WTC11 (cell line): Measurements from ENCODE around the gene ZNF674. TPM values are rescaled to one million over a fixed set of nuclear protein-coding genes. Genes with fewer than 3 reads are reported as not detected.

Source experiments
- ATAC-seq: fragments of 200-7000 bp; cut with Tn5 transposase; 2 replicates; pipeline ENCODE4 v1.10.0; 2021; ENCODE audit warnings: mild to moderate bottlenecking, moderate library complexity
- CTCF ChIA-PET: fragments of 300-600 bp; sonication (Branson Sonifier 250); formaldehyde crosslinking; loops from one replicate; lab custom pipeline; 2021; ENCODE audit warnings: antibody characterized with exemption; lab: Charles Lee
- POLR2A ChIA-PET: fragments of 350-600 bp; sonication (Branson Sonifier 250); formaldehyde crosslinking; loops from one replicate; lab custom pipeline; 2021; ENCODE audit warnings: antibody characterized with exemption; lab: Charles Lee
- DNase-seq: peaks from one replicate; pipeline ENCODE4 v3.0.0; 2021; ENCODE audit warnings: low spot score
- H3K27ac Mint-ChIP-seq: 2 replicates; pipeline ENCODE4 v1.8.0; 2021; ENCODE audit warnings: mixed read lengths
- H3K27me3 Mint-ChIP-seq: 2 replicates; pipeline ENCODE4 v1.8.0; 2021; ENCODE audit warnings: low read depth, mild to moderate bottlenecking, moderate library complexity, mixed read lengths
- H3K36me3 Mint-ChIP-seq: 2 replicates; pipeline ENCODE4 v1.8.0; 2021; ENCODE audit warnings: mixed read lengths
- H3K4me1 Mint-ChIP-seq: 2 replicates; pipeline ENCODE4 v1.8.0; 2022; ENCODE audit warnings: mixed read lengths
- H3K4me3 Mint-ChIP-seq: 2 replicates; pipeline ENCODE4 v1.8.0; 2021; ENCODE audit warnings: mild to moderate bottlenecking, moderate library complexity, mixed read lengths
- H3K9me3 Mint-ChIP-seq: 2 replicates; pipeline ENCODE4 v1.8.0; 2021; ENCODE audit warnings: mixed read lengths
- CBFB ChIP-seq: sonication (generic); formaldehyde crosslinking; IDR thresholded peaks from 2 replicates; pipeline ENCODE4 v1.8.1; 2022; ENCODE audit warnings: mild to moderate bottlenecking, low read depth, missing genetic modification reagents
- CREM ChIP-seq: sonication (generic); formaldehyde crosslinking; IDR thresholded peaks from 2 replicates; pipeline ENCODE4 v1.8.1; 2022; ENCODE audit warnings: mild to moderate bottlenecking, missing genetic modification reagents, moderate library complexity
- EMX1 ChIP-seq: fragments of 250-450 bp; sonication (Bioruptor Pico); IDR thresholded peaks from 2 replicates; pipeline ENCODE4 v1.8.0; 2021; ENCODE audit warnings: mild to moderate bottlenecking
- GRHL2 ChIP-seq: fragments of 250-450 bp; sonication (Bioruptor Pico); IDR thresholded peaks from 2 replicates; pipeline ENCODE4 v1.8.0; 2022; ENCODE audit warnings: mild to moderate bottlenecking, moderate library complexity; ENCODE audit not compliant: insufficient replicate concordance, severe bottlenecking
- GTF2I ChIP-seq: fragments of 250-450 bp; sonication (Bioruptor Pico); conservative IDR thresholded peaks from 2 replicates; pipeline ENCODE4 v1.4.0; 2021; ENCODE audit warnings: mild to moderate bottlenecking
- KAT7 ChIP-seq: sonication (generic); formaldehyde crosslinking; IDR thresholded peaks from 2 replicates; pipeline ENCODE4 v1.8.1; 2023; ENCODE audit warnings: missing genetic modification reagents, mild to moderate bottlenecking, borderline replicate concordance
- NFE2L1 ChIP-seq: sonication (generic); formaldehyde crosslinking; IDR thresholded peaks from 2 replicates; pipeline ENCODE4 v1.8.1; 2023; ENCODE audit warnings: missing genetic modification reagents
- SMAD3 ChIP-seq: sonication (generic); formaldehyde crosslinking; IDR thresholded peaks from 2 replicates; pipeline ENCODE4 v1.8.0; 2022; ENCODE audit warnings: missing genetic modification reagents, mild to moderate bottlenecking, borderline replicate concordance
- TCF7 ChIP-seq: sonication (generic); formaldehyde crosslinking; IDR thresholded peaks from 2 replicates; pipeline ENCODE4 v1.8.0; 2022; ENCODE audit warnings: mild to moderate bottlenecking, low read depth, missing genetic modification reagents, moderate library complexity
- TEAD4 ChIP-seq: sonication (generic); formaldehyde crosslinking; IDR thresholded peaks from 2 replicates; pipeline ENCODE4 v1.8.0; 2022; ENCODE audit warnings: mild to moderate bottlenecking, missing genetic modification reagents
- TP53 ChIP-seq: sonication (generic); formaldehyde crosslinking; IDR thresholded peaks from 2 replicates; pipeline ENCODE4 v1.8.1; 2023; ENCODE audit warnings: mild to moderate bottlenecking, missing genetic modification reagents
- ZNF138 ChIP-seq: sonication (generic); formaldehyde crosslinking; conservative IDR thresholded peaks from 2 replicates; pipeline ENCODE4 v1.8.1; 2022; ENCODE audit warnings: mild to moderate bottlenecking, moderate library complexity, missing genetic modification reagents
- ZNF263 ChIP-seq: sonication (generic); formaldehyde crosslinking; IDR thresholded peaks from 2 replicates; pipeline ENCODE4 v1.8.1; 2022; ENCODE audit warnings: low read depth, mild to moderate bottlenecking, moderate library complexity, missing genetic modification reagents
- total RNA-seq: library from RNA; stranded (reverse); gene quantifications from 3 replicates; pipeline ENCODE4 v1.2.3, GENCODE V29; 2021
- TF ChIP-seq, protein P1 (sequence below): sonication (generic); formaldehyde crosslinking; IDR thresholded peaks from 2 replicates; pipeline ENCODE4 v1.8.0; 2022; ENCODE audit warnings: mild to moderate bottlenecking, missing genetic modification reagents
- TF ChIP-seq, protein P2 (sequence below): fragments of 250-450 bp; sonication (Bioruptor Pico); IDR thresholded peaks from 2 replicates; pipeline ENCODE4 v1.9.0; 2021; ENCODE audit warnings: mild to moderate bottlenecking
- TF ChIP-seq, protein P3 (sequence below): sonication (generic); formaldehyde crosslinking; IDR thresholded peaks from 2 replicates; pipeline ENCODE4 v1.8.0; 2022; ENCODE audit warnings: missing genetic modification reagents
- TF ChIP-seq, protein P4 (sequence below): fragments of 250-450 bp; sonication (Bioruptor Pico); IDR thresholded peaks from 2 replicates; pipeline ENCODE4 v1.9.0; 2021; ENCODE audit warnings: moderate library complexity, mild to moderate bottlenecking, inconsistent platforms, borderline replicate concordance
- TF ChIP-seq, protein P5 (sequence below): sonication (generic); formaldehyde crosslinking; IDR thresholded peaks from 2 replicates; pipeline ENCODE4 v1.8.1; 2023; ENCODE audit warnings: mild to moderate bottlenecking, moderate library complexity, missing genetic modification reagents
- TF ChIP-seq, protein P6 (sequence below): sonication (generic); formaldehyde crosslinking; IDR thresholded peaks from 2 replicates; pipeline ENCODE4 v1.8.1; 2023; ENCODE audit warnings: mild to moderate bottlenecking, missing genetic modification reagents, moderate library complexity
- TF ChIP-seq, protein P7 (sequence below): sonication (generic); formaldehyde crosslinking; IDR thresholded peaks from 2 replicates; pipeline ENCODE4 v1.8.1; 2023; ENCODE audit warnings: mild to moderate bottlenecking, missing genetic modification reagents
- TF ChIP-seq, protein P8 (sequence below): sonication (generic); formaldehyde crosslinking; IDR thresholded peaks from 2 replicates; pipeline ENCODE4 v1.8.0; 2022; ENCODE audit warnings: mild to moderate bottlenecking, missing genetic modification reagents

ZNF674 gene
- total RNA-seq, 1 experiment from 2014 or later, result 7.0 TPM

DNA sequence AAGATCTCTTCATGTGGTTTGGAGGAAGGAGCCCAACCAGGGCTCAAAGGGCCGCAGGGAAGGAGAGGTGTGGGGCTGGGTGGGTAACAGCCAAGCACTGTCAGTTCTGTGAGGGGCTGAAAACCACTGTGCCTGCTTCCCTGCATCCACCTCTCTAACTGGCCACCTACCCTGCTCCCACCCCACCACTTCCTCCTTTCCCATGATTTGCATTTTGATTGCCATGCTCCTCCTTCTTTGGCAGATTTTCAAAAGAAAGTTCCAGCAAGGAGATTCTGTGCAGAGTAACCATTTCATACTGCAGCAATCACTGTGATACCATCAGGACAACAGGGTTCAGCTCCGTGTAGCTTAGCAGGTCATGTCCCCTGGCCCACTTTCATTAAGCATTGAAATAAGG is 1.8 kb downstream of the ZNF674 start (continued):
- TF ChIP-seq, protein P1, sequence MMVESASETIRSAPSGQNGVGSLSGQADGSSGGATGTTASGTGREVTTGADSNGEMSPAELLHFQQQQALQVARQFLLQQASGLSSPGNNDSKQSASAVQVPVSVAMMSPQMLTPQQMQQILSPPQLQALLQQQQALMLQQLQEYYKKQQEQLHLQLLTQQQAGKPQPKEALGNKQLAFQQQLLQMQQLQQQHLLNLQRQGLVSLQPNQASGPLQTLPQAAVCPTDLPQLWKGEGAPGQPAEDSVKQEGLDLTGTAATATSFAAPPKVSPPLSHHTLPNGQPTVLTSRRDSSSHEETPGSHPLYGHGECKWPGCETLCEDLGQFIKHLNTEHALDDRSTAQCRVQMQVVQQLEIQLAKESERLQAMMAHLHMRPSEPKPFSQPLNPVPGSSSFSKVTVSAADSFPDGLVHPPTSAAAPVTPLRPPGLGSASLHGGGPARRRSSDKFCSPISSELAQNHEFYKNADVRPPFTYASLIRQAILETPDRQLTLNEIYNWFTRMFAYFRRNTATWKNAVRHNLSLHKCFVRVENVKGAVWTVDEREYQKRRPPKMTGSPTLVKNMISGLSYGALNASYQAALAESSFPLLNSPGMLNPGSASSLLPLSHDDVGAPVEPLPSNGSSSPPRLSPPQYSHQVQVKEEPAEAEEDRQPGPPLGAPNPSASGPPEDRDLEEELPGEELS (CRISPR knock-in tag), result no peak
- TF ChIP-seq, protein P2, sequence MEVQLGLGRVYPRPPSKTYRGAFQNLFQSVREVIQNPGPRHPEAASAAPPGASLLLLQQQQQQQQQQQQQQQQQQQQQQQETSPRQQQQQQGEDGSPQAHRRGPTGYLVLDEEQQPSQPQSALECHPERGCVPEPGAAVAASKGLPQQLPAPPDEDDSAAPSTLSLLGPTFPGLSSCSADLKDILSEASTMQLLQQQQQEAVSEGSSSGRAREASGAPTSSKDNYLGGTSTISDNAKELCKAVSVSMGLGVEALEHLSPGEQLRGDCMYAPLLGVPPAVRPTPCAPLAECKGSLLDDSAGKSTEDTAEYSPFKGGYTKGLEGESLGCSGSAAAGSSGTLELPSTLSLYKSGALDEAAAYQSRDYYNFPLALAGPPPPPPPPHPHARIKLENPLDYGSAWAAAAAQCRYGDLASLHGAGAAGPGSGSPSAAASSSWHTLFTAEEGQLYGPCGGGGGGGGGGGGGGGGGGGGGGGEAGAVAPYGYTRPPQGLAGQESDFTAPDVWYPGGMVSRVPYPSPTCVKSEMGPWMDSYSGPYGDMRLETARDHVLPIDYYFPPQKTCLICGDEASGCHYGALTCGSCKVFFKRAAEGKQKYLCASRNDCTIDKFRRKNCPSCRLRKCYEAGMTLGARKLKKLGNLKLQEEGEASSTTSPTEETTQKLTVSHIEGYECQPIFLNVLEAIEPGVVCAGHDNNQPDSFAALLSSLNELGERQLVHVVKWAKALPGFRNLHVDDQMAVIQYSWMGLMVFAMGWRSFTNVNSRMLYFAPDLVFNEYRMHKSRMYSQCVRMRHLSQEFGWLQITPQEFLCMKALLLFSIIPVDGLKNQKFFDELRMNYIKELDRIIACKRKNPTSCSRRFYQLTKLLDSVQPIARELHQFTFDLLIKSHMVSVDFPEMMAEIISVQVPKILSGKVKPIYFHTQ (CRISPR knock-in tag), result no peak
- TF ChIP-seq, protein P3, sequence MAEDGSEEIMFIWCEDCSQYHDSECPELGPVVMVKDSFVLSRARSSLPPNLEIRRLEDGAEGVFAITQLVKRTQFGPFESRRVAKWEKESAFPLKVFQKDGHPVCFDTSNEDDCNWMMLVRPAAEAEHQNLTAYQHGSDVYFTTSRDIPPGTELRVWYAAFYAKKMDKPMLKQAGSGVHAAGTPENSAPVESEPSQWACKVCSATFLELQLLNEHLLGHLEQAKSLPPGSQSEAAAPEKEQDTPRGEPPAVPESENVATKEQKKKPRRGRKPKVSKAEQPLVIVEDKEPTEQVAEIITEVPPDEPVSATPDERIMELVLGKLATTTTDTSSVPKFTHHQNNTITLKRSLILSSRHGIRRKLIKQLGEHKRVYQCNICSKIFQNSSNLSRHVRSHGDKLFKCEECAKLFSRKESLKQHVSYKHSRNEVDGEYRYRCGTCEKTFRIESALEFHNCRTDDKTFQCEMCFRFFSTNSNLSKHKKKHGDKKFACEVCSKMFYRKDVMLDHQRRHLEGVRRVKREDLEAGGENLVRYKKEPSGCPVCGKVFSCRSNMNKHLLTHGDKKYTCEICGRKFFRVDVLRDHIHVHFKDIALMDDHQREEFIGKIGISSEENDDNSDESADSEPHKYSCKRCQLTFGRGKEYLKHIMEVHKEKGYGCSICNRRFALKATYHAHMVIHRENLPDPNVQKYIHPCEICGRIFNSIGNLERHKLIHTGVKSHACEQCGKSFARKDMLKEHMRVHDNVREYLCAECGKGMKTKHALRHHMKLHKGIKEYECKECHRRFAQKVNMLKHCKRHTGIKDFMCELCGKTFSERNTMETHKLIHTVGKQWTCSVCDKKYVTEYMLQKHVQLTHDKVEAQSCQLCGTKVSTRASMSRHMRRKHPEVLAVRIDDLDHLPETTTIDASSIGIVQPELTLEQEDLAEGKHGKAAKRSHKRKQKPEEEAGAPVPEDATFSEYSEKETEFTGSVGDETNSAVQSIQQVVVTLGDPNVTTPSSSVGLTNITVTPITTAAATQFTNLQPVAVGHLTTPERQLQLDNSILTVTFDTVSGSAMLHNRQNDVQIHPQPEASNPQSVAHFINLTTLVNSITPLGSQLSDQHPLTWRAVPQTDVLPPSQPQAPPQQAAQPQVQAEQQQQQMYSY, result no peak
- no peak for TF ChIP-seq GTF2I (CRISPR knock-in tag)
- no peak for TF ChIP-seq NFE2L1 (CRISPR knock-in tag)
- TF ChIP-seq KAT7 (CRISPR knock-in tag), result no peak
- TF ChIP-seq CREM (CRISPR knock-in tag), result no peak
- TF ChIP-seq TEAD4 (CRISPR knock-in tag), result no peak
- TF ChIP-seq, all 79 proteins: peak for 0

DNA sequence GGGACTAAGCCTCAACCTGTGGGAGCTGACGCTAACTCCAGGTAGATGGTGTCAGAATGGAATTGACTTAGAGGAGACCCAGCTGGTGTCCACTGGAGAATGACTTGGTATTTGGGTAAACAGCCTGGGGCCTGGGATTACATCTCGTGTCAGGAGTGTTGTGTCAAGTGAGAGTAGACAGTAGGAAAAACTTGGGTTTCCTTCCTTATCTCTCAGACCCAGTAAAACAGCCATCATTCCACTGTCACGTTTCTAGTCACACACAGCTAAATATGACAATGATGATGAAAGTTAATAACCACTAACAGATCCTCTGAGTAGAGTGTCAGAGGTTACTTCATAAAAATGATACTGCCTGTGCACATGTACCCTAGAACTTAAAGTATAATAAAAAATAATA is 13.8 kb downstream of the ZNF674 start:
- Mint-ChIP-seq H3K27me3 (no peaks in the 10 kb centered on the region), H3K4me1 (peaks cover 6% of the 10 kb centered on the region), H3K36me3 (peaks cover 5% of the 10 kb centered on the region; the same call in 1 of the 2 replicates), H3K9me3 (no peaks in the 10 kb centered on the region), H3K4me3 (no peak overlapping the region), H3K27ac (no peak overlapping the region)
- ATAC-seq, result no peak
- CTCF ChIA-PET, result no interaction called here
- POLR2A ChIA-PET, result no interaction called here
- DNase-seq, result no peak
- TF ChIP-seq TCF7 (no peak), GRHL2 (CRISPR knock-in tag) (no peak), ZNF263 (CRISPR knock-in tag) (no peak), ZNF138 (CRISPR knock-in tag) (no peak), EMX1 (CRISPR knock-in tag) (no peak), CBFB (CRISPR knock-in tag) (no peak), GTF2I (CRISPR knock-in tag) (no peak), TP53 (CRISPR knock-in tag) (no peak), SMAD3 (CRISPR knock-in tag) (no peak)
- TF ChIP-seq, protein P4, sequence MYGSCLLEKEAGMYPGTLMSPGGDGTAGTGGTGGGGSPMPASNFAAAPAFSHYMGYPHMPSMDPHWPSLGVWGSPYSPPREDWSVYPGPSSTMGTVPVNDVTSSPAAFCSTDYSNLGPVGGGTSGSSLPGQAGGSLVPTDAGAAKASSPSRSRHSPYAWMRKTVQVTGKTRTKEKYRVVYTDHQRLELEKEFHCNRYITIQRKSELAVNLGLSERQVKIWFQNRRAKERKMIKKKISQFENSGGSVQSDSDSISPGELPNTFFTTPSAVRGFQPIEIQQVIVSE (CRISPR knock-in tag), result no peak
- TF ChIP-seq, protein P5, sequence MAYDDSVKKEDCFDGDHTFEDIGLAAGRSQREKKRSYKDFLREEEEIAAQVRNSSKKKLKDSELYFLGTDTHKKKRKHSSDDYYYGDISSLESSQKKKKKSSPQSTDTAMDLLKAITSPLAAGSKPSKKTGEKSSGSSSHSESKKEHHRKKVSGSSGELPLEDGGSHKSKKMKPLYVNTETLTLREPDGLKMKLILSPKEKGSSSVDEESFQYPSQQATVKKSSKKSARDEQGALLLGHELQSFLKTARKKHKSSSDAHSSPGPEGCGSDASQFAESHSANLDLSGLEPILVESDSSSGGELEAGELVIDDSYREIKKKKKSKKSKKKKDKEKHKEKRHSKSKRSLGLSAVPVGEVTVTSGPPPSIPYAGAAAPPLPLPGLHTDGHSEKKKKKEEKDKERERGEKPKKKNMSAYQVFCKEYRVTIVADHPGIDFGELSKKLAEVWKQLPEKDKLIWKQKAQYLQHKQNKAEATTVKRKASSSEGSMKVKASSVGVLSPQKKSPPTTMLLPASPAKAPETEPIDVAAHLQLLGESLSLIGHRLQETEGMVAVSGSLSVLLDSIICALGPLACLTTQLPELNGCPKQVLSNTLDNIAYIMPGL (CRISPR knock-in tag), result no peak
- TF ChIP-seq, protein P6, sequence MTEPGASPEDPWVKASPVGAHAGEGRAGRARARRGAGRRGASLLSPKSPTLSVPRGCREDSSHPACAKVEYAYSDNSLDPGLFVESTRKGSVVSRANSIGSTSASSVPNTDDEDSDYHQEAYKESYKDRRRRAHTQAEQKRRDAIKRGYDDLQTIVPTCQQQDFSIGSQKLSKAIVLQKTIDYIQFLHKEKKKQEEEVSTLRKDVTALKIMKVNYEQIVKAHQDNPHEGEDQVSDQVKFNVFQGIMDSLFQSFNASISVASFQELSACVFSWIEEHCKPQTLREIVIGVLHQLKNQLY (CRISPR knock-in tag), result no peak
- TF ChIP-seq, protein P7, sequence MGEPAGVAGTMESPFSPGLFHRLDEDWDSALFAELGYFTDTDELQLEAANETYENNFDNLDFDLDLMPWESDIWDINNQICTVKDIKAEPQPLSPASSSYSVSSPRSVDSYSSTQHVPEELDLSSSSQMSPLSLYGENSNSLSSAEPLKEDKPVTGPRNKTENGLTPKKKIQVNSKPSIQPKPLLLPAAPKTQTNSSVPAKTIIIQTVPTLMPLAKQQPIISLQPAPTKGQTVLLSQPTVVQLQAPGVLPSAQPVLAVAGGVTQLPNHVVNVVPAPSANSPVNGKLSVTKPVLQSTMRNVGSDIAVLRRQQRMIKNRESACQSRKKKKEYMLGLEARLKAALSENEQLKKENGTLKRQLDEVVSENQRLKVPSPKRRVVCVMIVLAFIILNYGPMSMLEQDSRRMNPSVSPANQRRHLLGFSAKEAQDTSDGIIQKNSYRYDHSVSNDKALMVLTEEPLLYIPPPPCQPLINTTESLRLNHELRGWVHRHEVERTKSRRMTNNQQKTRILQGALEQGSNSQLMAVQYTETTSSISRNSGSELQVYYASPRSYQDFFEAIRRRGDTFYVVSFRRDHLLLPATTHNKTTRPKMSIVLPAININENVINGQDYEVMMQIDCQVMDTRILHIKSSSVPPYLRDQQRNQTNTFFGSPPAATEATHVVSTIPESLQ (CRISPR knock-in tag), result no peak
- TF ChIP-seq, protein P8, sequence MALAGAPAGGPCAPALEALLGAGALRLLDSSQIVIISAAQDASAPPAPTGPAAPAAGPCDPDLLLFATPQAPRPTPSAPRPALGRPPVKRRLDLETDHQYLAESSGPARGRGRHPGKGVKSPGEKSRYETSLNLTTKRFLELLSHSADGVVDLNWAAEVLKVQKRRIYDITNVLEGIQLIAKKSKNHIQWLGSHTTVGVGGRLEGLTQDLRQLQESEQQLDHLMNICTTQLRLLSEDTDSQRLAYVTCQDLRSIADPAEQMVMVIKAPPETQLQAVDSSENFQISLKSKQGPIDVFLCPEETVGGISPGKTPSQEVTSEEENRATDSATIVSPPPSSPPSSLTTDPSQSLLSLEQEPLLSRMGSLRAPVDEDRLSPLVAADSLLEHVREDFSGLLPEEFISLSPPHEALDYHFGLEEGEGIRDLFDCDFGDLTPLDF (CRISPR knock-in tag), result no peak
